Thoracic aorta (tissue), 2 donors: ENCODE measurements around the gene SUGP2. TPM values are rescaled to one million over a fixed set of nuclear protein-coding genes. Genes with fewer than 3 reads are reported as not detected.
A peak's percentile ranks its signal among the peaks of the same experiment; 100 is the strongest.

Experiments used
- ATAC-seq: fragments of 150-250 bp; one replicate; pipeline ENCODE4 v1.8.0; 2017; ENCODE audit warnings: low read depth; ENCODE audit not compliant: insufficient number of reproducible peaks, low FRiP score
- DNase-seq: peaks from one replicate; pipeline ENCODE4 v3.0.0-alpha.2; 2020; ENCODE audit warnings: low spot score
- H3K27ac ChIP-seq, 2 donors: fragments of 200-600 bp; sonication (generic); 1 replicate in 1 of 2; 2 replicates in 1 of 2; pipeline ENCODE4 v1.5.1; 2016; ENCODE audit warnings: mild to moderate bottlenecking in 2 of 2, moderate library complexity in 2 of 2
- H3K27me3 ChIP-seq: fragments of 200-600 bp; sonication (generic); replicated peaks from 2 replicates; pipeline ENCODE4 v1.6.0; 2016; ENCODE audit warnings: mild to moderate bottlenecking; ENCODE audit not compliant: insufficient read depth
- H3K36me3 ChIP-seq: fragments of 200-600 bp; sonication (generic); one replicate; pipeline ENCODE4 v1.5.1; 2016
- H3K4me1 ChIP-seq, 2 donors: fragments of 200-600 bp; sonication (generic); 1 replicate in 1 of 2; 2 replicates in 1 of 2; pipeline versions ENCODE4 v1.5.1 to v1.6.0; 2016; ENCODE audit warnings: low read depth in 2 of 2, mild to moderate bottlenecking in 1 of 2; ENCODE audit not compliant: control insufficient read depth in 1 of 2
- H3K4me3 ChIP-seq: fragments of 200-600 bp; sonication (generic); 2 replicates; pipeline ENCODE4 v1.5.1; 2016; ENCODE audit warnings: mild to moderate bottlenecking
- H3K9me3 ChIP-seq: fragments of 200-600 bp; sonication (generic); 2 replicates; pipeline ENCODE4 v1.5.1; 2016
- total RNA-seq, 2 donors: library from RNA; depleted of rRNA; stranded (reverse); fragments of >200 nt; gene quantifications; one replicate each; pipeline versions ENCODE4 v1.1.0 to v1.2.3, GENCODE V29; 2016
- TF ChIP-seq, protein P1 (sequence below): fragments of 200-600 bp; sonication (generic); IDR thresholded peaks from one replicate; pipeline ENCODE4 v1.5.1; 2019; ENCODE audit warnings: antibody characterized with exemption

SUGP2 gene
- total RNA-seq, 2 donors from 2014 or later = 42.6 to 57.5 TPM

DNA sequence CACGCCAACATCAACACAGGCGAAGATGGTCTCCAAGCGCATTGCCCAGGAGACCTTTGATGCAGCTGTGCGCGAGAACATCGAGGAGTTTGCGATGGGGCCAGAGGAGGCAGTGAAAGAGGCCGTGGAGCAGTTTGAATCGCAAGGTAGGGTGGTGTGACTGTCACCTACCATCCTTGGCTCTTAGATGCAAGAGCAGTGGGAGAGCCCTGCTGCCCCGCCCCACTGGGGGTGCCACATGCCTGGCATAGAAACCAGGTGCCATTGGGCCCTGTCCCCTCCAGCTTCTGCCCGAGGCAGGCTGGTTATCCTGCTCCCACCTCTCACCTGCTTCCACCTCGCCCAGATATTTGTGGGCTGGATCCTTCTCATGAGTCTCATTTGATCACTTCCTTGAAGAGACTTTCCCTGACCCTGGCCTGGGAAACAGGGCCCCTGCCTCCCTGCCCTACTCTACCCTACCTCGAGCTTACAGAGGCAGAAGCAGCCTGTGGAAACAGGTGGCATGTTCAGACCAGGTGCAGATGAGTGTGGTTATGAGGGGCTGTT is 9.5 kb upstream of the SUGP2 start:
- ATAC-seq = no peak
- Histone ChIP-seq H3K27ac (no peak overlapping the region), H3K36me3 (peaks cover 12% of the 10 kb centered on the region), H3K9me3 (no peaks in the 10 kb centered on the region), H3K4me1 (peaks cover 3 to 7% of the 10 kb centered on the region in 2 donors), H3K4me3 (no peak overlapping the region), H3K27me3 (no peaks in the 10 kb centered on the region)
- DNase-seq = no peak
- TF ChIP-seq, protein P1, sequence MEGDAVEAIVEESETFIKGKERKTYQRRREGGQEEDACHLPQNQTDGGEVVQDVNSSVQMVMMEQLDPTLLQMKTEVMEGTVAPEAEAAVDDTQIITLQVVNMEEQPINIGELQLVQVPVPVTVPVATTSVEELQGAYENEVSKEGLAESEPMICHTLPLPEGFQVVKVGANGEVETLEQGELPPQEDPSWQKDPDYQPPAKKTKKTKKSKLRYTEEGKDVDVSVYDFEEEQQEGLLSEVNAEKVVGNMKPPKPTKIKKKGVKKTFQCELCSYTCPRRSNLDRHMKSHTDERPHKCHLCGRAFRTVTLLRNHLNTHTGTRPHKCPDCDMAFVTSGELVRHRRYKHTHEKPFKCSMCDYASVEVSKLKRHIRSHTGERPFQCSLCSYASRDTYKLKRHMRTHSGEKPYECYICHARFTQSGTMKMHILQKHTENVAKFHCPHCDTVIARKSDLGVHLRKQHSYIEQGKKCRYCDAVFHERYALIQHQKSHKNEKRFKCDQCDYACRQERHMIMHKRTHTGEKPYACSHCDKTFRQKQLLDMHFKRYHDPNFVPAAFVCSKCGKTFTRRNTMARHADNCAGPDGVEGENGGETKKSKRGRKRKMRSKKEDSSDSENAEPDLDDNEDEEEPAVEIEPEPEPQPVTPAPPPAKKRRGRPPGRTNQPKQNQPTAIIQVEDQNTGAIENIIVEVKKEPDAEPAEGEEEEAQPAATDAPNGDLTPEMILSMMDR = no peak

DNA sequence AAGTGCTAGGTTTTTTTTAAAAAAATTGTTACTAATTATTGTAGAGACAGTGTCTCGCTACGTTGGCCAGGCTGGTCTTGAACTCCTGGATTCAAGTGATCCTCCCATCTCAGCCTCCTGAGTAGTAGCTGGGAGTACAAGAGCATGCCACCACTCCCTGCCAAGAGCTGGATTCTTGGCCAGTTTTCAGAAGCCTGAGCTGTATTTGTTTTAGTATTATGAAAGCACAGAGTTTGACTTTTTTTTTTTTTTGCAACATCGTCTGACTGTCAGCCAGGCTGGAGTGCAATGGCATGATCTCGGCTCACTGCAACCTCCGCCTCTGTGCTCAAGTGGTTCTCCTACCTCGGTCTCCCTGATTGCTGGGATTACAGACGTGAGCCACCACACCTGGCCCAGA is 7.1 kb upstream of the SUGP2 start:
- no peaks in the 10 kb centered on the region for H3K27me3 ChIP-seq
- H3K4me3 ChIP-seq = no peak overlapping the region
- no peak overlapping the region for H3K27ac ChIP-seq
- H3K4me1 ChIP-seq = peaks cover 3 to 7% of the 10 kb centered on the region in 2 donors
- ATAC-seq (peak; percentile 68), DNase-seq (peak; percentile 27)
- TF ChIP-seq, protein P1 = no peak
- H3K9me3 ChIP-seq = no peaks in the 10 kb centered on the region
- peaks cover 6% of the 10 kb centered on the region for H3K36me3 ChIP-seq

DNA sequence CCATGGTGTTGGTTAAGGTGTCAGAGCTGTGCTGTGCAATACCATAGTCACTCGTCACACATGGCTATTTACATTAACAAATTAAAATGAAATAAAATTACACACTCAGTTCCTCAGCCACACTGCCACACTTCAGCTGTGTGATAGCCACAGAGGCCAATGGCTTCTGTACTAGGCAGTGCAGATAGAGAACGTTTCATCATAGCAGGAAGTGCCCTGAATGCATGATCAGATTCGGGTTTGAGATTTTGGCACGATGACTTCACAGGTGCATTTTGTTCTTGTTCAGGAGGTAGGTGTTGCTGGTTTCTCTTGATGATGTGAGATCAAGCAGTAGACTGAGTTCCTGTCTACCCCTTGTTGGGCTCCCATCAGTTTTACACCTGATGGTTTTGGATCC is 6.6 kb upstream of the SUGP2 start:
- Histone ChIP-seq H3K9me3 (no peaks in the 10 kb centered on the region), H3K27me3 (no peaks in the 10 kb centered on the region), H3K36me3 (peaks cover 6% of the 10 kb centered on the region), H3K27ac (no peak overlapping the region), H3K4me3 (no peak overlapping the region), H3K4me1 (peaks cover 3 to 8% of the 10 kb centered on the region in 2 donors)
- ATAC-seq (no peak), DNase-seq (no peak)
- TF ChIP-seq, protein P1 = no peak

DNA sequence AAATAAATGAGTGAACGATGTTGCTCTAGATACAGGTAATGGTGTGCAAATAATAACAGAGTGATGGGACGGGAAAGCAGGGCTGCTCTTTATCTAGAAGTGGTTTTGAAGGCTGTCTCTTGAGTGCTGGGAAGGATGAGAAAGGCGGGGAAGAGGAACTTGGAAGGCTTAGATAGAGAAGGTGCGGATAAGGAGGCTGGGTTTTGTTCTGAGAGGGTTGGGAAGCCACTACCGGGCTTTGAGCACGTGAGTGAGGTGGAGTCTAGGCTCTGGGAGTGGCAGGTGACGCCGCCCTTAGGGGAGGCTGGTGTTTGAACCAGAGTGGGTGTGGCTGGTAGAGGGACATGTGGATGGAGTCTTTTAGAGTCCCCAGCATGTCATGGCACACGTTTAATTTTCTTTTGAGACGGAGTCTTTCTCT is 897 bp upstream of the SUGP2 start:
- peak overlapping the region; percentile 89 to 91 for H3K27ac ChIP-seq
- peak overlapping the region; percentile 73 for H3K4me3 ChIP-seq
- no peaks in the 10 kb centered on the region for H3K27me3 ChIP-seq
- H3K9me3 ChIP-seq = no peaks in the 10 kb centered on the region
- peaks cover 10% of the 10 kb centered on the region for H3K36me3 ChIP-seq
- TF ChIP-seq, protein P1 = no peak
- no peak for DNase-seq
- H3K4me1 ChIP-seq = peaks cover 10 to 19% of the 10 kb centered on the region in 2 donors
- no peak for ATAC-seq

DNA sequence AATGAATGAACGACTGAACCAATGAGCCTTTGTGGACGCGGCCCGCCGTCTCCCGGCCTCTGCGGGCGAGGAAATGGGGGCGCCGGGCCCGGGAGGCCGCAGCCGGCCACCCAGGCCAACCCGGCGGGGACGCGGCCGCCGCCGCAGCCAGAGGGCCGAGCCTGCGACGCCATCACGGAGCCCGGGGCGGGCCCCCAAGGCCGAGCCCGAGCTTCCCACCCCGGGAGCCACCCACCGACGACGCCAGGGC is 216 bp downstream of the SUGP2 start:
- no peak for ATAC-seq
- Histone ChIP-seq H3K4me1 (peaks cover 10 to 19% of the 10 kb centered on the region in 2 donors), H3K9me3 (no peaks in the 10 kb centered on the region), H3K27ac (peak overlapping the region; percentile 89 to 91), H3K27me3 (no peaks in the 10 kb centered on the region), H3K36me3 (peaks cover 10% of the 10 kb centered on the region), H3K4me3 (peak overlapping the region; percentile 73)
- no peak for DNase-seq
- TF ChIP-seq, protein P1 = no peak
